Hepatocyte (in vitro differentiated cells): ENCODE data around the gene ANO7.

ENCODE experiments used
- CTCF ChIP-seq: fragments of 200-600 bp; sonication (generic); IDR thresholded peaks from 2 replicates; pipeline ENCODE4 v1.5.1; 2016; ENCODE audit warnings: antibody characterized with exemption, mild to moderate bottlenecking; ENCODE audit not compliant: poor library complexity
- EZH2 ChIP-seq: fragments of 200-600 bp; sonication (generic); IDR thresholded peaks from 2 replicates; pipeline ENCODE4 v1.6.1; 2016; ENCODE audit warnings: antibody characterized with exemption, mild to moderate bottlenecking, borderline replicate concordance
- EZH2phosphoT487 ChIP-seq: fragments of 200-600 bp; sonication (generic); IDR thresholded peaks from one replicate; pipeline ENCODE4 v1.6.1; 2018; ENCODE audit warnings: antibody characterized with exemption, mild to moderate bottlenecking, low read depth, moderate library complexity; ENCODE audit not compliant: unreplicated experiment, severe bottlenecking

- TF ChIP-seq CTCF (no peak), EZH2 (no peak), EZH2phosphoT487 (no peak)
Measured at GRCh38 chr2:241268716-241269445, 80.4 kb downstream of the ANO7 start.
